ENCODE data around the gene ICE2. TPM values are rescaled to one million over a fixed set of nuclear protein-coding genes. Genes with fewer than 3 reads are reported as not detected.

ICE2 gene
- total RNA-seq, 3 donors from 2014 or later: 28.5 to 40.7 (median 36.1) TPM

DNA sequence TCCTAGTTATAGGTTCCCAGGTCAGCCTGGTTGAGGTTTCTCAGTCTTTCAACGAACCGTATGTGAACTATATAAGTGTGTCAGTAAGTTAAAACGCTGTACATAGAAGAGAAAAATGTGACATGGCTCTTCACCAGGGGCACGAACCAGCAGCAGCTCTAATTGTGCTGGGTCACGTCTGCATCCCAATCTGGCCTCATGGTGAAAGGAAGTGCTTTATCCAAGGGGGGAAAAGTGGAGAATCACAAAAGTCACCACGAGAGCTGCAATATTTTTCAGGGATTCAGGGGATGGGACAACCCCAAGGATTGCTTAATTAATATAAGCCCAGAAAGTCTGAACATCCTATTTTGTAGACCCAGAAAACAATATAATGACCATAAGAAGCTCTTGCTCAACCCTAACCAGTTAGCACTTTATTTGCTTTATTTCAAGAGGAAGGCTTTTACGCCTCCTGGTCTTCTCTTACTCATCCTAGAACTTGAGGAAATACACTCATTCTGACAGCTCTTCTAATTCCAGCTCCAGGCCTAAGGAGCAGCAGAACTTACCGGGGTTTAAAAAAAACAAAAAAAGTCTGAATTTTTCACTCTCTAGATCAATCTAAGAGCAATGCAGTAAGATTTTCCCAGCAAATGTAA lies 97.7 kb downstream of the ICE2 start:
- intact Hi-C loops (cut with DNase I; ENCODE audit: low total_unique reads): no loop called here
- Histone ChIP-seq H3K36me3 (no peaks in the 10 kb centered on the region), H3K9me3 (no peaks in the 10 kb centered on the region), H3K4me1 (peaks cover 0 to 37% of the 10 kb centered on the region in 2 donors), H3K27me3 (no peaks in the 10 kb centered on the region), H3K4me3 (no peak overlapping the region), H3K27ac (peak overlapping the region; percentile 52 to 93)
- no peak for DNase-seq (ENCODE audit: low spot score in 2 of 2)
- TF ChIP-seq POLR2A (IDR thresholded peaks at IDR 0.05) (no peak), POLR2AphosphoS5 (IDR thresholded peaks at IDR 0.05) (no peak)
- TF ChIP-seq, protein P1, sequence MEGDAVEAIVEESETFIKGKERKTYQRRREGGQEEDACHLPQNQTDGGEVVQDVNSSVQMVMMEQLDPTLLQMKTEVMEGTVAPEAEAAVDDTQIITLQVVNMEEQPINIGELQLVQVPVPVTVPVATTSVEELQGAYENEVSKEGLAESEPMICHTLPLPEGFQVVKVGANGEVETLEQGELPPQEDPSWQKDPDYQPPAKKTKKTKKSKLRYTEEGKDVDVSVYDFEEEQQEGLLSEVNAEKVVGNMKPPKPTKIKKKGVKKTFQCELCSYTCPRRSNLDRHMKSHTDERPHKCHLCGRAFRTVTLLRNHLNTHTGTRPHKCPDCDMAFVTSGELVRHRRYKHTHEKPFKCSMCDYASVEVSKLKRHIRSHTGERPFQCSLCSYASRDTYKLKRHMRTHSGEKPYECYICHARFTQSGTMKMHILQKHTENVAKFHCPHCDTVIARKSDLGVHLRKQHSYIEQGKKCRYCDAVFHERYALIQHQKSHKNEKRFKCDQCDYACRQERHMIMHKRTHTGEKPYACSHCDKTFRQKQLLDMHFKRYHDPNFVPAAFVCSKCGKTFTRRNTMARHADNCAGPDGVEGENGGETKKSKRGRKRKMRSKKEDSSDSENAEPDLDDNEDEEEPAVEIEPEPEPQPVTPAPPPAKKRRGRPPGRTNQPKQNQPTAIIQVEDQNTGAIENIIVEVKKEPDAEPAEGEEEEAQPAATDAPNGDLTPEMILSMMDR (IDR thresholded peaks at IDR 0.05): no peak

DNA sequence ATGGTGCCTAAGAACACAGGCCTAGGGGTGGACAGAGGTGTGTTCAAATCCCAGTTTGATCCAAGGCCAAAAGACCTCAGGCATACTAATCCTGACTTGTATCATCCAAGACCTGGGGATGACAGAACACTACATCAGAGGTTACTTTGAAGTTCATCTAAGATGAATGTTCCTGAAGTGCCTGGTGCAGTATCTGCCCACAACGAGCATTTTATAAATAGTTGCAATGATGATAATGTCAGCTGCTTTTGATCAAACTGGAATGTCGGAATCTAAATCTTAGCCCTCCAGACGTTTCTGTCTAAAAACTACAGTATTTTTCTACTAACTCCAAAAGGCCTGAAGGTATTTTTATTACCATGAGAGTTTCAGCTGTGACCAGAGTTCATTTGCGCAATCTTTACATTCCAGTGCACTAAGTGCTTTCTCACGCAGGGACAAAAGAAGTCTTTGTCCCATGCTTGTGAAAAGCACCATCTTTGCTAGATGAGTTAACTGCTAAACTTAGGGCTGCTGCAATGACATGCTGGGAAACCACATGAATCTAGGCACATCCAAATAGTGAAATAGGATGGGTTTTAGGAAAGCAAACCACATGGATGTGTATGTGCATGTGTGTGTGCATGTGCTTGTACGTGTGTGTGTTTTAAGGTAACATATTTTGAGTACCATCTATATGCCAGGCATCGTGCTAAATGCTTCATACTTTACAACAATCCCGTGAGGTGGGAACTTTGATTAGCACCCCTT lies 99.2 kb downstream of the ICE2 start:
- TF ChIP-seq POLR2A (IDR thresholded peaks at IDR 0.05) (no peak), POLR2AphosphoS5 (IDR thresholded peaks at IDR 0.05) (peak in 2 of 3 donors; percentile 71 to 83)
- TF ChIP-seq, protein P1 (IDR thresholded peaks at IDR 0.05): no peak
- no peaks in the 10 kb centered on the region for H3K9me3 ChIP-seq
- peak overlapping the region; percentile 78 to 93 for H3K27ac ChIP-seq
- H3K36me3 ChIP-seq: no peaks in the 10 kb centered on the region
- no peaks in the 10 kb centered on the region for H3K27me3 ChIP-seq
- DNase-seq (ENCODE audit: low spot score in 2 of 2): peak in 1 of 2 donors; percentile 67
- intact Hi-C loops (cut with DNase I; ENCODE audit: low total_unique reads): no loop called here
- no peak overlapping the region for H3K4me3 ChIP-seq
- peaks cover 10 to 50% of the 10 kb centered on the region in 2 donors for H3K4me1 ChIP-seq

DNA sequence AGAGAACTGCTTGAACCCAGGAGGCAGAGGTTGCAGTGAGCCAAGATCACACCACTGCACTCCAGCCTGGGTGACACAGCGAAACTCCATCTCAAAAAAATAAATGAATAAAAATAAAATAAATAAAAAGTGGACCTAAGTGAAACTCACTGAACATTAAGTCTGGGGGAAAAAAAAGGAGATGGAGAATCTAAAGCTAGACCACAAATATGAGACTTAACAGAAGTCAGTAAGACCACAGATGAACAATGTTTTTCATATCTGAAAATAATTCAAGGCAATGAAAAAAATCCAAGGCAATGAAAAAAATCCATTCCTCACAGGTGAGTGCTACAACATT lies 99.8 kb downstream of the ICE2 start:
- TF ChIP-seq, protein P1 (IDR thresholded peaks at IDR 0.05): no peak
- TF ChIP-seq POLR2A (IDR thresholded peaks at IDR 0.05) (no peak), POLR2AphosphoS5 (IDR thresholded peaks at IDR 0.05) (no peak)
- peak overlapping the region; percentile 78 to 93 for H3K27ac ChIP-seq
- intact Hi-C loops (cut with DNase I; ENCODE audit: low total_unique reads): no loop called here
- H3K27me3 ChIP-seq: no peaks in the 10 kb centered on the region
- H3K4me1 ChIP-seq: peaks cover 11 to 53% of the 10 kb centered on the region in 2 donors
- no peak overlapping the region for H3K4me3 ChIP-seq
- DNase-seq (ENCODE audit: low spot score in 2 of 2): no peak
- H3K9me3 ChIP-seq: no peaks in the 10 kb centered on the region
- H3K36me3 ChIP-seq: no peaks in the 10 kb centered on the region

DNA sequence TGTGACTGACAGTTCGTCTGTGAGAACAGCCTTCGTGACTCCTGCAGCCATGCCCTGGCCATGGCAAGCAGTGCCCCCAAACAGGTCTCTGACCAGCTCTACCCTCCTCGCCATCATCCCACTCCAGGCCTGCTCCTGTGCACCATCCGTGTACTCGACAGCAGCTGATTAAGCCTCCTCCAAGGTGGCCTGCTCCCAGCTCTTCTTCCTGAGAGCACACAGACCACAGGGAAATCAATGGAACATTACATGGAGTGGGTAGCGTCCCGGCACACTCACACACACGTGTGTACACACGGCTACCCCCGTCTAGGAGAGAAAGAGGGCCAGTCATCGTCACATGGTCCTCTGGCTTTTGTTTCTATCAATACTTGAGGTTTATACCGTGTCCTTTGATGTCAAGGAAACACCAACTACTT lies 102.3 kb downstream of the ICE2 start:
- H3K27me3 ChIP-seq: no peaks in the 10 kb centered on the region
- H3K36me3 ChIP-seq: no peaks in the 10 kb centered on the region
- DNase-seq (ENCODE audit: low spot score in 2 of 2): no peak
- no peaks in the 10 kb centered on the region for H3K9me3 ChIP-seq
- H3K4me3 ChIP-seq: no peak overlapping the region
- peaks cover 16 to 67% of the 10 kb centered on the region in 2 donors for H3K4me1 ChIP-seq
- H3K27ac ChIP-seq: peak overlapping the region; percentile 93
- TF ChIP-seq POLR2A (IDR thresholded peaks at IDR 0.05) (no peak), POLR2AphosphoS5 (IDR thresholded peaks at IDR 0.05) (peak in 1 of 3 donors; percentile 12)
- intact Hi-C loops (cut with DNase I; ENCODE audit: low total_unique reads): no loop called here

DNA sequence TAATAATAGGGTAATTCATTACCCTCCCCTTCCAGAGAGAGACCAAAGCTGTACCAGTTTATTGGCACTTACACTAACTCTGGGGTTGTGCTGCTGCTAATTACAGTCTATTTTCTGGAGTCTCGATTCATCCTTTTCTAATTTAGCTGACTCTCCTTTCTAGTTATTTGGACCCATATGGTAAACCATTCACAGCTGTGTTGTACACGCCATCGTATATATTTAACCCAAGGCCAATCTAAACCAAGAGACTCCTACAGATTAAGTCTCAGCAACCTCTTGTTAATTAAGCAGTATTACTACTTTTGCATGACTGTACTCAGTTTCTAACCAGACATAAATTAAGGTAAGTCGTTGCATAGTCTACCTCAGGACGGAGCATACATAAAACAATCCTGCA lies 103.6 kb downstream of the ICE2 start:
- intact Hi-C loops (cut with DNase I; ENCODE audit: low total_unique reads): no loop called here
- H3K27me3 ChIP-seq: no peaks in the 10 kb centered on the region
- no peak overlapping the region for H3K4me3 ChIP-seq
- TF ChIP-seq, protein P1 (IDR thresholded peaks at IDR 0.05): no peak
- no peak for TF ChIP-seq POLR2AphosphoS5 (IDR thresholded peaks at IDR 0.05)
- no peak for TF ChIP-seq POLR2A (IDR thresholded peaks at IDR 0.05)
- H3K4me1 ChIP-seq: peaks cover 16 to 77% of the 10 kb centered on the region in 2 donors
- H3K9me3 ChIP-seq: no peaks in the 10 kb centered on the region
- H3K36me3 ChIP-seq: no peaks in the 10 kb centered on the region
- no peak for DNase-seq (ENCODE audit: low spot score in 2 of 2)
- H3K27ac ChIP-seq: peak overlapping the region; percentile 93

Measured in breast epithelium (tissue), 4 donors.